ENCODE measurements around the gene L1CAM.

L1CAM gene

DNA sequence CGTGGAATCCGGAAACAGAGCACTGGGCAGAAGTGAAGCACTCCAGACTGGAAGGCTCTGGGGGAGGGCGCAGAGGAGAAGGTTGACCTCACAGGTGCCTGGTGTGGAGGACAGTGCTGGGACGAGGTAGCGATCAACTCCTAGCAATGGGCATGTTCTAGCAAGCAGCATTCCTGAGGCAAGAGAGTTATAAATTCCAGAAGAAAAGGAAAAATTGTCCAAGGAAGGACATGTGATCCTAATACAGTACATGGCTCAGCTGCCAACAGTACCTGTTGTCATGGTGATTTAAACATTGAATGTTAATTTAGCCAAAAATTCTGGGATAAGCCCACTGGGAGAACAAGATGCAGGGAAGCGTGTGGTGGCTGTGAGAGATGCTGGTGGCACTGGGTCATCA is 31.9 kb upstream of the L1CAM start:
- Histone ChIP-seq H3K36me3 (ENCODE audit: low read length) (no peaks in the 10 kb centered on the region), H3K27me3 (ENCODE audit: low read length) (no peaks in the 10 kb centered on the region), H3K27ac (ENCODE audit: low read depth, low read length) (no peak overlapping the region), H3K9me3 (ENCODE audit: insufficient read depth, low read length) (no peaks in the 10 kb centered on the region), H3K4me2 (ENCODE audit: low read depth, low read length, poor library complexity, severe bottlenecking) (no peak overlapping the region), H3K9me2 (replicated peaks; ENCODE audit: insufficient read depth, low read length) (no peaks in the 10 kb centered on the region), H3F3A (ENCODE audit: insufficient read depth) (no peaks in the 10 kb centered on the region), H3K4me3 (ENCODE audit: insufficient read depth, low read length, poor library complexity, severe bottlenecking) (no peak overlapping the region), H2AFZ (ENCODE audit: low read depth, low read length, severe bottlenecking) (no peak overlapping the region), H3K9ac (ENCODE audit: low read length) (no peak overlapping the region), H4K20me1 (ENCODE audit: low read depth, low read length) (no peaks in the 10 kb centered on the region), H3K79me2 (ENCODE audit: insufficient read depth, low read length) (no peaks in the 10 kb centered on the region)
- TF ChIP-seq, protein P1, sequence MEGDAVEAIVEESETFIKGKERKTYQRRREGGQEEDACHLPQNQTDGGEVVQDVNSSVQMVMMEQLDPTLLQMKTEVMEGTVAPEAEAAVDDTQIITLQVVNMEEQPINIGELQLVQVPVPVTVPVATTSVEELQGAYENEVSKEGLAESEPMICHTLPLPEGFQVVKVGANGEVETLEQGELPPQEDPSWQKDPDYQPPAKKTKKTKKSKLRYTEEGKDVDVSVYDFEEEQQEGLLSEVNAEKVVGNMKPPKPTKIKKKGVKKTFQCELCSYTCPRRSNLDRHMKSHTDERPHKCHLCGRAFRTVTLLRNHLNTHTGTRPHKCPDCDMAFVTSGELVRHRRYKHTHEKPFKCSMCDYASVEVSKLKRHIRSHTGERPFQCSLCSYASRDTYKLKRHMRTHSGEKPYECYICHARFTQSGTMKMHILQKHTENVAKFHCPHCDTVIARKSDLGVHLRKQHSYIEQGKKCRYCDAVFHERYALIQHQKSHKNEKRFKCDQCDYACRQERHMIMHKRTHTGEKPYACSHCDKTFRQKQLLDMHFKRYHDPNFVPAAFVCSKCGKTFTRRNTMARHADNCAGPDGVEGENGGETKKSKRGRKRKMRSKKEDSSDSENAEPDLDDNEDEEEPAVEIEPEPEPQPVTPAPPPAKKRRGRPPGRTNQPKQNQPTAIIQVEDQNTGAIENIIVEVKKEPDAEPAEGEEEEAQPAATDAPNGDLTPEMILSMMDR (IDR thresholded peaks at IDR 0.05; ENCODE audit: insufficient read depth, low read length, poor library complexity, severe bottlenecking), result no peak
- no peak for TF ChIP-seq EZH2phosphoT487 (conservative IDR thresholded peaks at IDR 0.05; ENCODE audit: low read length)

DNA sequence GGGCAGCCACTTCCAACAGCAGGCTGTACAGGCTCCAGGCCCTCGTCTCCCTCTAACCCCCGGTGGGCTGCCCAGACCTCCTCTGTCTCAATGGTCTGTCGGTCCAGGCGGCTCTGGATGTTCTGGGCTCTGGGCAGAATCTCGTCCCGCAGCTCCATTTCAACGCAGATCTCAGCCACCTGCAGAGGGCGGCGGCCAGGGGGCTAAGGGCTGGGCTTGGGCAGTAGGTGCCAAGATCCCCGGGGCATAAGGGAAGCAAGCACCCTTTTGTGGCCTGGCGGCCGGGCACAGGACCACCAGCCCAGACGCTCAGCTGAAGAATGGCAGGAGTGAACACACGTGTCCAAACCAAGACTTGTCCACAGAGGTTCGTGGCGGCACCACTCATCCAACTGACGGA is 27.7 kb upstream of the L1CAM start:
- H2AFZ ChIP-seq (ENCODE audit: low read depth, low read length, severe bottlenecking), result no peak overlapping the region
- no peak for TF ChIP-seq EZH2phosphoT487 (conservative IDR thresholded peaks at IDR 0.05; ENCODE audit: low read length)
- TF ChIP-seq, protein P1 (IDR thresholded peaks at IDR 0.05; ENCODE audit: insufficient read depth, low read length, poor library complexity, severe bottlenecking), result no peak

DNA sequence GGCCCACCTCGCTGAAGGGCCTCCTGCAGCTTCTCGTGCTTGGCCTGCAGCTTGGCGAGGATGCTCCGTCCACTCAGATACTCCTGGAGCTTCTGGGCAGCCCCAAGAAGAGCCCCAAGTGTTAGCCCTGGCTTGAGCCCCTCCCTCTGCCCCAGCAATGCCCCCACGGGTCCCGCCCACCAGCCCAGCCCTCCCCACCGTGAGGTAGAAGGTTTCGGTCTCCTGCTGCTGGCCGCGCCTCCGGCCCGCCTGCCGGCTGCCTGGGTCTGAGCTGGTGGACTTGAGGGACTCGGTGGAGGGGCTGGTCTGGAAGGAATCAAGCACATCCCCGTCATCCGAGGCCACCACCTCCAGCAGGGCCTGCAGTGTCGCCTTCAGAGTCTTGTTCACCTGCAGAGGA is 27.2 kb upstream of the L1CAM start:
- H3K4me2 ChIP-seq (ENCODE audit: low read depth, low read length, poor library complexity, severe bottlenecking), result no peak overlapping the region
- TF ChIP-seq, protein P1 (IDR thresholded peaks at IDR 0.05; ENCODE audit: insufficient read depth, low read length, poor library complexity, severe bottlenecking), result no peak
- no peak for TF ChIP-seq EZH2phosphoT487 (conservative IDR thresholded peaks at IDR 0.05; ENCODE audit: low read length)
- H3K9ac ChIP-seq (ENCODE audit: low read length), result no peak overlapping the region
- no peak overlapping the region for H3K27ac ChIP-seq (ENCODE audit: low read depth, low read length)
- no peaks in the 10 kb centered on the region for H3K9me3 ChIP-seq (ENCODE audit: insufficient read depth, low read length)
- no peak overlapping the region for H3K4me3 ChIP-seq (ENCODE audit: insufficient read depth, low read length, poor library complexity, severe bottlenecking)
- H3F3A ChIP-seq (ENCODE audit: insufficient read depth), result no peaks in the 10 kb centered on the region
- H3K27me3 ChIP-seq (ENCODE audit: low read length), result no peaks in the 10 kb centered on the region
- H3K36me3 ChIP-seq (ENCODE audit: low read length), result no peaks in the 10 kb centered on the region
- no peaks in the 10 kb centered on the region for H3K9me2 ChIP-seq (replicated peaks; ENCODE audit: insufficient read depth, low read length)
- no peaks in the 10 kb centered on the region for H3K79me2 ChIP-seq (ENCODE audit: insufficient read depth, low read length)
- no peak overlapping the region for H2AFZ ChIP-seq (ENCODE audit: low read depth, low read length, severe bottlenecking)
- no peaks in the 10 kb centered on the region for H4K20me1 ChIP-seq (ENCODE audit: low read depth, low read length)

More for the DNA sequence above, 27.7 kb upstream of the L1CAM start:
- Histone ChIP-seq H3K9me3 (ENCODE audit: insufficient read depth, low read length) (no peaks in the 10 kb centered on the region), H3K27me3 (ENCODE audit: low read length) (no peaks in the 10 kb centered on the region), H4K20me1 (ENCODE audit: low read depth, low read length) (no peaks in the 10 kb centered on the region), H3K79me2 (ENCODE audit: insufficient read depth, low read length) (no peaks in the 10 kb centered on the region), H3K4me2 (ENCODE audit: low read depth, low read length, poor library complexity, severe bottlenecking) (no peak overlapping the region), H3K4me3 (ENCODE audit: insufficient read depth, low read length, poor library complexity, severe bottlenecking) (no peak overlapping the region), H3K36me3 (ENCODE audit: low read length) (no peaks in the 10 kb centered on the region), H3K9me2 (replicated peaks; ENCODE audit: insufficient read depth, low read length) (no peaks in the 10 kb centered on the region), H3F3A (ENCODE audit: insufficient read depth) (no peaks in the 10 kb centered on the region), H3K27ac (ENCODE audit: low read depth, low read length) (no peak overlapping the region), H3K9ac (ENCODE audit: low read length) (no peak overlapping the region)
